CD4-positive, alpha-beta T cell treated with Interleukin-15 for 4 hours (primary cell): ENCODE results near the gene FOXQ1.
"Not testable (repeated sequence)": the region's sequence is repeated elsewhere in the genome, so short reads cannot be mapped to it uniquely, and the experiment has no call there.

ENCODE experiments used
- DNase-seq: peaks from one replicate; pipeline ENCODE4 v3.0.0-alpha.2; 2020; ENCODE audit warnings: low spot score

FOXQ1 gene

GRCh38 chr6:1322156-1322555, 10.3 kb downstream of the FOXQ1 start:
- DNase-seq = no peak

- no peak for DNase-seq
Observed at GRCh38 chr6:1322696-1323219, 10.9 kb downstream of the FOXQ1 start.

GRCh38 chr6:1324936-1325335, 13.0 kb downstream of the FOXQ1 start:
- DNase-seq = no peak

GRCh38 chr6:1325461-1326309, 13.8 kb downstream of the FOXQ1 start:
- no peak for DNase-seq

GRCh38 chr6:1326535-1327121, 14.7 kb downstream of the FOXQ1 start:
- DNase-seq = no peak

- no peak for DNase-seq
Observed at GRCh38 chr6:1327630-1328029, 15.7 kb downstream of the FOXQ1 start.

- no peak for DNase-seq
Observed at GRCh38 chr6:1328129-1328800, 16.4 kb downstream of the FOXQ1 start.

GRCh38 chr6:1329708-1330107, 17.8 kb downstream of the FOXQ1 start:
- no peak for DNase-seq

GRCh38 chr6:1334684-1335083, 22.8 kb downstream of the FOXQ1 start:
- no peak for DNase-seq

- no peak for DNase-seq
Observed at GRCh38 chr6:1335367-1336037, 23.6 kb downstream of the FOXQ1 start.

GRCh38 chr6:1336246-1336843, 24.4 kb downstream of the FOXQ1 start:
- DNase-seq = no peak

GRCh38 chr6:1337791-1338190, 25.9 kb downstream of the FOXQ1 start:
- no peak for DNase-seq

GRCh38 chr6:1346101-1346500, 34.2 kb downstream of the FOXQ1 start:
- DNase-seq = no peak

- no peak for DNase-seq
Observed at GRCh38 chr6:1346558-1347091, 34.7 kb downstream of the FOXQ1 start.

- DNase-seq = no peak
Observed at GRCh38 chr6:1347161-1347560, 35.3 kb downstream of the FOXQ1 start.

- no peak for DNase-seq
Observed at GRCh38 chr6:1348675-1349074, 36.8 kb downstream of the FOXQ1 start.

- no peak for DNase-seq
Observed at GRCh38 chr6:1349655-1350054, 37.8 kb downstream of the FOXQ1 start.

- no peak for DNase-seq
Observed at GRCh38 chr6:1351381-1352008, 39.6 kb downstream of the FOXQ1 start.

- not testable (repeated sequence) for DNase-seq
Observed at GRCh38 chr6:1355068-1355467, 43.2 kb downstream of the FOXQ1 start.

GRCh38 chr6:1361717-1362116, 49.8 kb downstream of the FOXQ1 start:
- DNase-seq = not testable (repeated sequence)

- DNase-seq = no peak
Observed at GRCh38 chr6:1362643-1363042, 50.7 kb downstream of the FOXQ1 start.
